Measurements from ENCODE around the gene PTPRK. TPM values are rescaled to one million over a fixed set of nuclear protein-coding genes. Genes with fewer than 3 reads are reported as not detected.

PTPRK gene
- total RNA-seq, 1 experiment from 2014 or later = 34.2 TPM

DNA sequence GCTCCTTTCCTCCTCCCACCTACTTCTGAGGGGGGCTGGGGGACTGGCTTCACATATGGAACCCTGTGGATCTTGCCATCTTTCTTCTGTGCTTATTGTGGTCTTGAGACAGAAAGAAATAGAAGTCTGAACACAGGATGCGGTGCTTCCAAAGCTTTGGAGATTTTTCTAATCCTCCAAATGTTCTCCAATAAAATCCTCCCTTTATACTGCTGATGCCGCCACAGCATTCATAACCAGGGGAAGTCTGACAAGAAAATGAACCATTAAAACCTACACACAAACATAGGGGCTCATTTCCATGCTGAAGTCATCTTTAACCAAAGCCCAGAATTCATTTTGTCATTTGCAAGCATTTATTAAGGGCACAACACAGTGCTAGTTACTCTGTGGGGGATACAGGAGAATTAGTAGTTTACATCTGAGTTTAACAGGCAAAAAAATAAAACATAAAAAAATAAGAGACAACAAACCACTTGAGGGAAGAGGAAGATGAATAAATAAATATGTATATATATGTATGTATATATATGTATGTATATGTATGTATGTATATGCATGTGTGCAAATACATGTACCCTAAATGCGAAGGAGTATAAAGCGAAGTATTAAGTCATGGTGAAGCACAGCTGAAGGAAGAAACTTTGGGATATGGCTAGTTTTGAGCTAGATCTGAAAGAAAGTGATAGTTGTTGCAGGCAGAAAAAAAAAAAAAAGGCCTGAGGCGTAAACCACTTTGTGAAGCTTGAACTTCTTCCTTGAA lies 5.9 kb upstream of the PTPRK start:
- DNase-seq (ENCODE audit: low read depth, low spot score) (no peak), ATAC-seq (no peak)
- H3K9me2 ChIP-seq (ENCODE audit: insufficient read depth) = no peaks in the 10 kb centered on the region
- RAD21 ChIA-PET (ENCODE audit: low non-redundant PET in 1 of 2, low total read pairs in 2 of 2, uncharacterized antibody in 2 of 2, unreplicated experiment in 2 of 2) = no interaction called here
- no peaks in the 10 kb centered on the region for H3K36me3 ChIP-seq (ENCODE audit: control insufficient read depth in 1 of 2, insufficient read depth in 2 of 2, low read length in 2 of 2)
- no peaks in the 10 kb centered on the region for H3K27me3 ChIP-seq (ENCODE audit: insufficient read depth, low read length)
- no peaks in the 10 kb centered on the region; the same call in 1 of the 2 replicates for H4K20me1 ChIP-seq (ENCODE audit: insufficient read depth)
- POLR2A ChIA-PET = no interaction called here
- H3K9ac ChIP-seq (ENCODE audit: low read length) = no peak overlapping the region
- CTCF ChIA-PET = no interaction called here
- H3K4me3 ChIP-seq (replicated peaks in 1 of 2; ENCODE audit: low read depth in 1 of 2, low read length in 2 of 2) = no peak overlapping the region
- H3K4me2 ChIP-seq (ENCODE audit: low read length) = no peak overlapping the region
- TF ChIP-seq CBX3 (IDR thresholded peaks at IDR 0.05; ENCODE audit: low read depth) (no peak), POLR2A (IDR thresholded peaks at IDR 0.05; ENCODE audit: borderline replicate concordance, extremely low read depth, insufficient read depth, insufficient read length) (no peak), POLR2AphosphoS5 (IDR thresholded peaks at IDR 0.05; ENCODE audit: low read depth, low read length) (no peak), TCF7L2 (IDR thresholded peaks at IDR 0.05; ENCODE audit: borderline replicate concordance, extremely low read depth, insufficient read depth, insufficient read length) (no peak), SIN3A (IDR thresholded peaks at IDR 0.05; ENCODE audit: low read depth) (no peak), ELF1 (IDR thresholded peaks at IDR 0.05; ENCODE audit: borderline replicate concordance, low read depth) (no peak), ZFX (IDR thresholded peaks at IDR 0.05) (no peak), YY1 (IDR thresholded peaks at IDR 0.05; ENCODE audit: extremely low read depth, insufficient replicate concordance, low read depth, low read length) (no peak), FOSL1 (IDR thresholded peaks at IDR 0.05; ENCODE audit: low read depth) (no peak), EZH2phosphoT487 (IDR thresholded peaks at IDR 0.05; ENCODE audit: borderline replicate concordance) (no peak), RAD21 (IDR thresholded peaks at IDR 0.05; ENCODE audit: low read depth) (no peak), SP1 (IDR thresholded peaks at IDR 0.05; ENCODE audit: low read depth) (no peak), EZH2 (IDR thresholded peaks at IDR 0.05) (no peak), CEBPB (IDR thresholded peaks at IDR 0.05; ENCODE audit: low read depth) (no peak), EGR1 (IDR thresholded peaks at IDR 0.05; ENCODE audit: low read depth) (no peak), JUND (IDR thresholded peaks at IDR 0.05) (no peak)
- TF ChIP-seq, protein P1, sequence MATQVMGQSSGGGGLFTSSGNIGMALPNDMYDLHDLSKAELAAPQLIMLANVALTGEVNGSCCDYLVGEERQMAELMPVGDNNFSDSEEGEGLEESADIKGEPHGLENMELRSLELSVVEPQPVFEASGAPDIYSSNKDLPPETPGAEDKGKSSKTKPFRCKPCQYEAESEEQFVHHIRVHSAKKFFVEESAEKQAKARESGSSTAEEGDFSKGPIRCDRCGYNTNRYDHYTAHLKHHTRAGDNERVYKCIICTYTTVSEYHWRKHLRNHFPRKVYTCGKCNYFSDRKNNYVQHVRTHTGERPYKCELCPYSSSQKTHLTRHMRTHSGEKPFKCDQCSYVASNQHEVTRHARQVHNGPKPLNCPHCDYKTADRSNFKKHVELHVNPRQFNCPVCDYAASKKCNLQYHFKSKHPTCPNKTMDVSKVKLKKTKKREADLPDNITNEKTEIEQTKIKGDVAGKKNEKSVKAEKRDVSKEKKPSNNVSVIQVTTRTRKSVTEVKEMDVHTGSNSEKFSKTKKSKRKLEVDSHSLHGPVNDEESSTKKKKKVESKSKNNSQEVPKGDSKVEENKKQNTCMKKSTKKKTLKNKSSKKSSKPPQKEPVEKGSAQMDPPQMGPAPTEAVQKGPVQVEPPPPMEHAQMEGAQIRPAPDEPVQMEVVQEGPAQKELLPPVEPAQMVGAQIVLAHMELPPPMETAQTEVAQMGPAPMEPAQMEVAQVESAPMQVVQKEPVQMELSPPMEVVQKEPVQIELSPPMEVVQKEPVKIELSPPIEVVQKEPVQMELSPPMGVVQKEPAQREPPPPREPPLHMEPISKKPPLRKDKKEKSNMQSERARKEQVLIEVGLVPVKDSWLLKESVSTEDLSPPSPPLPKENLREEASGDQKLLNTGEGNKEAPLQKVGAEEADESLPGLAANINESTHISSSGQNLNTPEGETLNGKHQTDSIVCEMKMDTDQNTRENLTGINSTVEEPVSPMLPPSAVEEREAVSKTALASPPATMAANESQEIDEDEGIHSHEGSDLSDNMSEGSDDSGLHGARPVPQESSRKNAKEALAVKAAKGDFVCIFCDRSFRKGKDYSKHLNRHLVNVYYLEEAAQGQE (IDR thresholded peaks at IDR 0.05; ENCODE audit: low read depth) = no peak
- TF ChIP-seq, protein P2, sequence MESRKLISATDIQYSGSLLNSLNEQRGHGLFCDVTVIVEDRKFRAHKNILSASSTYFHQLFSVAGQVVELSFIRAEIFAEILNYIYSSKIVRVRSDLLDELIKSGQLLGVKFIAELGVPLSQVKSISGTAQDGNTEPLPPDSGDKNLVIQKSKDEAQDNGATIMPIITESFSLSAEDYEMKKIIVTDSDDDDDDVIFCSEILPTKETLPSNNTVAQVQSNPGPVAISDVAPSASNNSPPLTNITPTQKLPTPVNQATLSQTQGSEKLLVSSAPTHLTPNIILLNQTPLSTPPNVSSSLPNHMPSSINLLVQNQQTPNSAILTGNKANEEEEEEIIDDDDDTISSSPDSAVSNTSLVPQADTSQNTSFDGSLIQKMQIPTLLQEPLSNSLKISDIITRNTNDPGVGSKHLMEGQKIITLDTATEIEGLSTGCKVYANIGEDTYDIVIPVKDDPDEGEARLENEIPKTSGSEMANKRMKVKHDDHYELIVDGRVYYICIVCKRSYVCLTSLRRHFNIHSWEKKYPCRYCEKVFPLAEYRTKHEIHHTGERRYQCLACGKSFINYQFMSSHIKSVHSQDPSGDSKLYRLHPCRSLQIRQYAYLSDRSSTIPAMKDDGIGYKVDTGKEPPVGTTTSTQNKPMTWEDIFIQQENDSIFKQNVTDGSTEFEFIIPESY (IDR thresholded peaks at IDR 0.05; ENCODE audit: extremely low read depth, insufficient replicate concordance, low read length) = no peak
- TF ChIP-seq, protein P3, sequence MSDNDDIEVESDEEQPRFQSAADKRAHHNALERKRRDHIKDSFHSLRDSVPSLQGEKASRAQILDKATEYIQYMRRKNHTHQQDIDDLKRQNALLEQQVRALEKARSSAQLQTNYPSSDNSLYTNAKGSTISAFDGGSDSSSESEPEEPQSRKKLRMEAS (IDR thresholded peaks at IDR 0.05) = no peak
- H3K27ac ChIP-seq (ENCODE audit: low read depth, low read length) = no peak overlapping the region
- peaks cover 0 to 3% of the 10 kb centered on the region in 2 experiments; a peak in 2 of 4 replicates for H3K4me1 ChIP-seq (ENCODE audit: control insufficient read depth in 1 of 2, insufficient read depth in 2 of 2, low read length in 2 of 2)
- no peaks in the 10 kb centered on the region for H3K9me3 ChIP-seq (ENCODE audit: control insufficient read depth in 1 of 2, insufficient read depth in 1 of 2, low read depth in 1 of 2, low read length in 2 of 2)
- no peaks in the 10 kb centered on the region for H3K79me2 ChIP-seq (ENCODE audit: insufficient read depth, low read length)
- H2AFZ ChIP-seq (ENCODE audit: low read depth, low read length, poor library complexity, severe bottlenecking) = peak overlapping the region; percentile 53
- BruUV-seq (replicated peaks) = no TSS peak
- intact Hi-C loops (cut with micrococcal nuclease) = no loop called here
